H9 (cell line): Measurements from ENCODE around the gene IQCM. TPM values are rescaled to one million over a fixed set of nuclear protein-coding genes. Genes with fewer than 3 reads are reported as not detected.

Experiments
- DNase-seq: peaks from one replicate; pipeline ENCODE4 v3.0.0-alpha.2; 2017
- H2AFZ ChIP-seq: one replicate; pipeline ENCODE4 v1.6.1; 2013; ENCODE audit warnings: mild to moderate bottlenecking, low read length, control low read depth, moderate library complexity
- H2AK5ac ChIP-seq: 2 replicates; pipeline ENCODE4 v1.6.1; 2013; ENCODE audit warnings: low read length, control low read depth, mixed read lengths; ENCODE audit not compliant: insufficient read length
- H2BK120ac ChIP-seq: one replicate; pipeline ENCODE4 v1.6.1; 2013; ENCODE audit warnings: low read depth, mild to moderate bottlenecking, low read length, control low read depth, inconsistent platforms; ENCODE audit not compliant: poor library complexity, severe bottlenecking
- H2BK12ac ChIP-seq: 2 replicates; pipeline ENCODE4 v1.6.1; 2013; ENCODE audit warnings: low read length, control low read depth, mixed read lengths, low read depth; ENCODE audit not compliant: insufficient read length
- H2BK15ac ChIP-seq: 2 replicates; pipeline ENCODE4 v1.6.1; 2013; ENCODE audit warnings: low read depth, low read length, control low read depth
- H2BK20ac ChIP-seq: one replicate; pipeline ENCODE4 v1.6.1; 2013; ENCODE audit warnings: low read depth, mild to moderate bottlenecking, low read length, control low read depth, inconsistent platforms; ENCODE audit not compliant: poor library complexity, severe bottlenecking
- H2BK5ac ChIP-seq: 2 replicates; pipeline ENCODE4 v1.6.1; 2013; ENCODE audit warnings: low read length, control low read depth, mixed read lengths; ENCODE audit not compliant: insufficient read length
- H3K14ac ChIP-seq: 2 replicates; pipeline ENCODE4 v1.6.1; 2013; ENCODE audit warnings: low read length, control low read depth; ENCODE audit not compliant: insufficient read depth
- H3K18ac ChIP-seq: 2 replicates; pipeline ENCODE4 v1.6.1; 2013; ENCODE audit warnings: low read depth, mild to moderate bottlenecking, mixed read lengths, low read length, control low read depth; ENCODE audit not compliant: insufficient read length
- H3K23ac ChIP-seq: 2 replicates; pipeline ENCODE4 v1.6.1; 2013; ENCODE audit warnings: low read length, control low read depth, mixed read lengths, low read depth; ENCODE audit not compliant: insufficient read length
- H3K23me2 ChIP-seq: 2 replicates; pipeline ENCODE4 v1.6.1; 2013; ENCODE audit warnings: low read depth, mild to moderate bottlenecking, mixed read lengths, low read length, control low read depth; ENCODE audit not compliant: insufficient read length, poor library complexity, severe bottlenecking
- H3K27ac ChIP-seq: 2 replicates; pipeline ENCODE4 v1.5.1; 2013; ENCODE audit warnings: low read length, control low read depth, mixed read lengths, low read depth; ENCODE audit not compliant: insufficient read length
- H3K27me3 ChIP-seq: 2 replicates; pipeline ENCODE4 v1.6.1; 2013; ENCODE audit warnings: low read length, control low read depth, inconsistent platforms; ENCODE audit not compliant: insufficient read depth
- H3K4ac ChIP-seq: 2 replicates; pipeline ENCODE4 v1.6.1; 2013; ENCODE audit warnings: low read depth, mild to moderate bottlenecking, control low read depth, inconsistent platforms, low read length, moderate library complexity
- H3K4me1 ChIP-seq: 2 replicates; pipeline ENCODE4 v1.6.1; 2013; ENCODE audit warnings: low read length, control low read depth, inconsistent platforms; ENCODE audit not compliant: insufficient read depth
- H3K4me2 ChIP-seq: 2 replicates; pipeline ENCODE4 v1.6.1; 2013; ENCODE audit warnings: low read length, control low read depth, mixed read lengths; ENCODE audit not compliant: insufficient read length, insufficient read depth
- H3K56ac ChIP-seq: 2 replicates; pipeline ENCODE4 v1.6.1; 2013; ENCODE audit warnings: low read depth, mild to moderate bottlenecking, mixed read lengths, low read length, control low read depth; ENCODE audit not compliant: insufficient read length
- H3K79me1 ChIP-seq: 2 replicates; pipeline ENCODE4 v1.6.1; 2013; ENCODE audit warnings: low read depth, mild to moderate bottlenecking, moderate library complexity, low read length, control low read depth, inconsistent platforms; ENCODE audit not compliant: insufficient read depth, poor library complexity, severe bottlenecking
- H3K79me2 ChIP-seq: 2 replicates; pipeline ENCODE4 v1.6.1; 2013; ENCODE audit warnings: low read length, control low read depth, inconsistent platforms; ENCODE audit not compliant: insufficient read depth
- H3K9ac ChIP-seq: 2 replicates; pipeline ENCODE4 v1.6.1; 2013; ENCODE audit warnings: low read length, control low read depth, mixed read lengths; ENCODE audit not compliant: insufficient read length; ENCODE audit errors: extremely low read depth
- H3K9me3 ChIP-seq: one replicate; pipeline ENCODE4 v1.6.1; 2013; ENCODE audit warnings: low read depth, low read length, inconsistent platforms; ENCODE audit not compliant: control insufficient read depth
- H3T11ph ChIP-seq: one replicate; pipeline ENCODE4 v1.6.1; 2013; ENCODE audit warnings: mild to moderate bottlenecking, low read length, control low read depth, inconsistent platforms
- H4K20me1 ChIP-seq: one replicate; pipeline ENCODE4 v1.6.1; 2013; ENCODE audit not compliant: control insufficient read depth, insufficient read length, insufficient read depth
- H4K5ac ChIP-seq: 2 replicates; pipeline ENCODE4 v1.6.1; 2013; ENCODE audit warnings: low read depth, mild to moderate bottlenecking, mixed read lengths, low read length, control low read depth; ENCODE audit not compliant: insufficient read length
- H4K8ac ChIP-seq: replicated peaks from 2 replicates; pipeline ENCODE4 v1.6.1; 2013; ENCODE audit warnings: low read length, control low read depth, mixed read lengths, low read depth; ENCODE audit not compliant: insufficient read length
- H4K91ac ChIP-seq: 2 replicates; pipeline ENCODE4 v1.6.1; 2013; ENCODE audit warnings: low read depth, mild to moderate bottlenecking, moderate library complexity, mixed read lengths, low read length, control low read depth; ENCODE audit not compliant: insufficient read length
- H3K27ac Mint-ChIP-seq, 3 experiments: 2 replicates in 2 of 3; 3 replicates in 1 of 3; pipeline ENCODE4 v1.8.0; 2020 to 2021; ENCODE audit warnings: mixed read lengths in 3 of 3, mild to moderate bottlenecking in 1 of 3, moderate library complexity in 1 of 3
- H3K27me3 Mint-ChIP-seq: 2 replicates; pipeline ENCODE4 v1.8.0; 2021; ENCODE audit warnings: low read depth, mild to moderate bottlenecking, moderate library complexity, mixed read lengths
- H3K36me3 Mint-ChIP-seq, 3 experiments: 2 replicates in 2 of 3; 3 replicates in 1 of 3; pipeline ENCODE4 v1.8.0; 2020 to 2021; ENCODE audit warnings: low read depth in 3 of 3, mixed read lengths in 3 of 3; ENCODE audit not compliant: insufficient read depth in 1 of 3
- H3K4me1 Mint-ChIP-seq, 2 experiments: 2 replicates each; pipeline ENCODE4 v1.8.0; 2020; ENCODE audit warnings: mixed read lengths in 2 of 2
- H3K4me3 Mint-ChIP-seq, 2 experiments: 2 replicates in 1 of 2; 3 replicates in 1 of 2; pipeline ENCODE4 v1.8.0; 2020 to 2021; ENCODE audit warnings: mild to moderate bottlenecking in 2 of 2, mixed read lengths in 2 of 2, moderate library complexity in 1 of 2
- H3K9me3 Mint-ChIP-seq, 2 experiments: 2 replicates in 1 of 2; 3 replicates in 1 of 2; pipeline ENCODE4 v1.8.0; 2020; ENCODE audit warnings: mild to moderate bottlenecking in 2 of 2, mixed read lengths in 2 of 2, moderate library complexity in 1 of 2
- WGBS: extraction: QIAGEN DNeasy Blood & Tissue Kit; methylation state at CpG from one replicate; pipeline ENCODE4 v1.1.7; 2013; ENCODE audit warnings: missing lambda C conversion rate, low lambda C conversion rate, mixed read lengths; ENCODE audit not compliant: insufficient read length; ENCODE audit errors: extremely low coverage; 5-methylcytosine and 5-hydroxymethylcytosine counted together
- total RNA-seq: library from RNA; stranded (reverse); gene quantifications from 2 replicates; pipeline ENCODE4 v1.2.1, GENCODE V29; 2021
- TF ChIP-seq, protein P1 (sequence below): fragments of 200-600 bp; sonication (generic); conservative IDR thresholded peaks from 3 replicates; pipeline ENCODE4 v1.8.0; 2021; ENCODE audit warnings: antibody characterized with exemption, mild to moderate bottlenecking

The IQCM gene
- total RNA-seq, 1 experiment from 2014 or later: 0.15 TPM

DNA sequence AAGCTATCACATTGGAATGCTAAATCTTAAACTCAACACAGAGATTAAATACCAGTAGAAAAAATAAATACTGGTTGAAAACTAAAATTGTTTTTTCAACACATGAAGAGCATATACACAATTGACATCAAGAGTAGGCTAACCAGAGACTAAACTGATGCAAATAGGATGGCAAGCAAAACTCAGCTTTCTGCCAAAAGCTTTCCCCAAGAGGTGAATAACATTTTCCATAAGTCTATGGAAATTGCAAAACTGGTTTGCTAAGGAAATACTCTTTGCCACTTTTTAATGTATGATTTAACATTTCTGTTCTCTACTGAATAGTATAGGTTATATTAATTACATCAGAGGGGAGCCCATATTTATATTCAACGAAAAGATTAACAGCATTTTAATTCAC is 23.8 kb downstream of the IQCM start:
- no peak overlapping the region for H2BK120ac ChIP-seq
- H3K27ac ChIP-seq: no peak overlapping the region
- no peak overlapping the region for H2BK20ac ChIP-seq
- H3K23ac ChIP-seq: no peak overlapping the region
- H3K79me2 ChIP-seq: no peaks in the 10 kb centered on the region
- Mint-ChIP-seq H3K27me3 (no peaks in the 10 kb centered on the region), H3K4me3 (no peak overlapping the region), H3K9me3 (0 out of 5 replicates have a peak, but pooled peaks cover 0 to 1% of the 10 kb centered on the region in 2 experiments), H3K27ac (no peak overlapping the region), H3K4me1 (no peaks in the 10 kb centered on the region), H3K36me3 (no peaks in the 10 kb centered on the region)
- H3T11ph ChIP-seq: no peak overlapping the region
- no peaks in the 10 kb centered on the region for H3K79me1 ChIP-seq
- WGBS: no CpG with 5 or more reads among the region's 1 CpG
- H2BK5ac ChIP-seq: no peak overlapping the region
- H3K18ac ChIP-seq: no peak overlapping the region
- TF ChIP-seq, protein P1, sequence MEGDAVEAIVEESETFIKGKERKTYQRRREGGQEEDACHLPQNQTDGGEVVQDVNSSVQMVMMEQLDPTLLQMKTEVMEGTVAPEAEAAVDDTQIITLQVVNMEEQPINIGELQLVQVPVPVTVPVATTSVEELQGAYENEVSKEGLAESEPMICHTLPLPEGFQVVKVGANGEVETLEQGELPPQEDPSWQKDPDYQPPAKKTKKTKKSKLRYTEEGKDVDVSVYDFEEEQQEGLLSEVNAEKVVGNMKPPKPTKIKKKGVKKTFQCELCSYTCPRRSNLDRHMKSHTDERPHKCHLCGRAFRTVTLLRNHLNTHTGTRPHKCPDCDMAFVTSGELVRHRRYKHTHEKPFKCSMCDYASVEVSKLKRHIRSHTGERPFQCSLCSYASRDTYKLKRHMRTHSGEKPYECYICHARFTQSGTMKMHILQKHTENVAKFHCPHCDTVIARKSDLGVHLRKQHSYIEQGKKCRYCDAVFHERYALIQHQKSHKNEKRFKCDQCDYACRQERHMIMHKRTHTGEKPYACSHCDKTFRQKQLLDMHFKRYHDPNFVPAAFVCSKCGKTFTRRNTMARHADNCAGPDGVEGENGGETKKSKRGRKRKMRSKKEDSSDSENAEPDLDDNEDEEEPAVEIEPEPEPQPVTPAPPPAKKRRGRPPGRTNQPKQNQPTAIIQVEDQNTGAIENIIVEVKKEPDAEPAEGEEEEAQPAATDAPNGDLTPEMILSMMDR: no peak
- DNase-seq: no peak
- H3K4ac ChIP-seq: no peak overlapping the region
- H2AFZ ChIP-seq: no peak overlapping the region
- no peak overlapping the region for H3K4me2 ChIP-seq
- H3K4me1 ChIP-seq: no peaks in the 10 kb centered on the region
- no peak overlapping the region for H2AK5ac ChIP-seq
- H3K9me3 ChIP-seq: no peaks in the 10 kb centered on the region
- H4K5ac ChIP-seq: no peak overlapping the region
- no peaks in the 10 kb centered on the region for H4K20me1 ChIP-seq
- no peak overlapping the region for H2BK15ac ChIP-seq
- H3K56ac ChIP-seq: no peak overlapping the region
- H3K27me3 ChIP-seq: no peaks in the 10 kb centered on the region
- no peak overlapping the region for H3K14ac ChIP-seq
- H4K8ac ChIP-seq: no peak overlapping the region
- H3K9ac ChIP-seq: no peak overlapping the region
- no peak overlapping the region for H4K91ac ChIP-seq
- H2BK12ac ChIP-seq: no peak overlapping the region
- no peaks in the 10 kb centered on the region for H3K23me2 ChIP-seq
